Activated naive CD8-positive, alpha-beta T cell (primary cell): Measurements from ENCODE around the gene SRGAP2C.
"Not testable (repeated sequence)": the region's sequence is repeated elsewhere in the genome, so short reads cannot be mapped to it uniquely, and the experiment has no call there.

Experiments
- H3K27ac Mint-ChIP-seq: one replicate; pipeline ENCODE4 v1.8.0; 2021; ENCODE audit warnings: mixed read lengths
- H3K27me3 Mint-ChIP-seq: one replicate; pipeline ENCODE4 v1.8.0; 2021; ENCODE audit warnings: mixed read lengths
- H3K36me3 Mint-ChIP-seq: one replicate; pipeline ENCODE4 v1.8.0; 2021; ENCODE audit warnings: mixed read lengths
- H3K4me1 Mint-ChIP-seq: one replicate; pipeline ENCODE4 v1.8.0; 2021; ENCODE audit warnings: low read depth, mixed read lengths
- H3K4me3 Mint-ChIP-seq: one replicate; pipeline ENCODE4 v1.8.0; 2021; ENCODE audit warnings: mild to moderate bottlenecking, mixed read lengths
- H3K9me3 Mint-ChIP-seq: one replicate; pipeline ENCODE4 v1.8.0; 2021; ENCODE audit warnings: low read depth, mixed read lengths

The SRGAP2C gene

DNA sequence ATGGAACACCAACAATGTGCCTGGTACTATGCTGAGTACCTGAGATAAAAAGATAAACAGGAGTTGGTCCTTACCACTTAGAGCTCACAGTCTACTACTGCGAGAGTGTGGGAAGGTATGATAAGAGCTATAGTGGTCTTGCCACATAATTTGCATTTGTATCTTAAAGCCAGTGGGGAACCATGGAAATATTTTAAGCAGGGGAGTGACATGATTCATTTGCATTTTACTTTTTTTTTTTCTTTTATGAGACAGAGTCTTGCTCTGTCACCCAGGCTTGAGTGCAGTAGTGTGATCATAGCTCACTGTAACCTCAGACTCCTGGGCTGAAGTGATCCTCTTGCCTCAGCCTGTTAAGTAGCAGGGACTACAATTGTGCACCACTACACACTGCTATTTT, 53.6 kb downstream of the SRGAP2C start:
- H3K4me3 Mint-ChIP-seq, H3K27me3 Mint-ChIP-seq, H3K9me3 Mint-ChIP-seq, H3K27ac Mint-ChIP-seq, H3K4me1 Mint-ChIP-seq, H3K36me3 Mint-ChIP-seq: not testable (repeated sequence)

GRCh38 chr1:121243913-121244312, 59.1 kb downstream of the SRGAP2C start:
- H3K27me3 Mint-ChIP-seq, H3K4me3 Mint-ChIP-seq, H3K4me1 Mint-ChIP-seq, H3K9me3 Mint-ChIP-seq, H3K27ac Mint-ChIP-seq, H3K36me3 Mint-ChIP-seq: not testable (repeated sequence)

DNA sequence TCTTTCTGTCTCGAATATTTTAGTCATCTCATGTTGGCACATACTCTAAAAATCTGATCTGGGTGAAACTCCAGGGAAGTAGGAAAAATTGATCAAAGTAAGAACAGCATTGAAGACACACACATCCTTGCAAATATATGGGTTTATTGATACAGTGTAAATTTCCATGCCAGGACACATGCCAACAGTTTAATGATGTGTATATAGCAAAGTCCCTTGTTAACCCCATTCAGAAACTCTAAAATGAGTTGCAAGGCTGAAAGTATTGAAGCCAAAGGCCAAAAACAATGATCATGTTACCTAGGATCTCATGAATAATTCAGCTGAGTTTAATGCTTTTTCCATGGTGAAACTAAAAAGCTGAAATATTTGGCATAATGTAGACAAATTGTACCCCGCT, 61.6 kb downstream of the SRGAP2C start:
- not testable (repeated sequence) for H3K4me3 Mint-ChIP-seq, H3K36me3 Mint-ChIP-seq, H3K27ac Mint-ChIP-seq, H3K9me3 Mint-ChIP-seq, H3K27me3 Mint-ChIP-seq, H3K4me1 Mint-ChIP-seq

- H3K27ac Mint-ChIP-seq, H3K4me1 Mint-ChIP-seq, H3K36me3 Mint-ChIP-seq, H3K9me3 Mint-ChIP-seq, H3K4me3 Mint-ChIP-seq, H3K27me3 Mint-ChIP-seq: not testable (repeated sequence)
Observed at GRCh38 chr1:121252656-121253055, 67.9 kb downstream of the SRGAP2C start.

- H3K4me1 Mint-ChIP-seq, H3K4me3 Mint-ChIP-seq, H3K27ac Mint-ChIP-seq, H3K36me3 Mint-ChIP-seq, H3K27me3 Mint-ChIP-seq, H3K9me3 Mint-ChIP-seq: not testable (repeated sequence)
Observed at GRCh38 chr1:121254618-121255017, 69.8 kb downstream of the SRGAP2C start.

DNA sequence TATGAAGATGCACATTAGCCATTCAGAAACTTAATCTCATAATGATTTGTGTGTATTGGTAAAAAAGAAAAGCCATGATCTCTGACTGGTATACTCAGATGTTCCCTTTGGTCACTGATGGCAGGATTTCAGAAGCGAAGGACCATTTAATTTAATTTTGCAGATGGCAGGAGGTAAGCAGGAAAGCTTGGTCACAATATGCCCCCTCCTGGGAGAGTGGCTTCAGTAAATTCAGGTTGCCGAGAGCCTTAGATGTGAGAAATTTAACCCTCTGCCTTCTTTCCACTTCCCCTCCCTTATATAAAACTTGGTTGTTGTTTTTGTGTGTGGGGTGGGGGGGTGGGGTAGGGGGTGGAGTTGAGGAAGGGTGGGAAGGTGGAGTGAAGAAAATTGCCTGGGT, 72.9 kb downstream of the SRGAP2C start:
- not testable (repeated sequence) for H3K36me3 Mint-ChIP-seq, H3K4me3 Mint-ChIP-seq, H3K27ac Mint-ChIP-seq, H3K9me3 Mint-ChIP-seq, H3K4me1 Mint-ChIP-seq, H3K27me3 Mint-ChIP-seq

GRCh38 chr1:121258134-121258533, 73.4 kb downstream of the SRGAP2C start:
- not testable (repeated sequence) for H3K36me3 Mint-ChIP-seq, H3K27ac Mint-ChIP-seq, H3K27me3 Mint-ChIP-seq

GRCh38 chr1:121260205-121260604, 75.4 kb downstream of the SRGAP2C start:
- H3K27ac Mint-ChIP-seq, H3K9me3 Mint-ChIP-seq, H3K36me3 Mint-ChIP-seq, H3K4me3 Mint-ChIP-seq, H3K27me3 Mint-ChIP-seq, H3K4me1 Mint-ChIP-seq: not testable (repeated sequence)

More at GRCh38 chr1:121258134-121258533, 73.4 kb downstream of the SRGAP2C start:
- not testable (repeated sequence) for H3K4me3 Mint-ChIP-seq, H3K9me3 Mint-ChIP-seq, H3K4me1 Mint-ChIP-seq

GRCh38 chr1:121262163-121262562, 77.4 kb downstream of the SRGAP2C start:
- not testable (repeated sequence) for H3K4me1 Mint-ChIP-seq, H3K36me3 Mint-ChIP-seq, H3K4me3 Mint-ChIP-seq, H3K27ac Mint-ChIP-seq, H3K9me3 Mint-ChIP-seq, H3K27me3 Mint-ChIP-seq

DNA sequence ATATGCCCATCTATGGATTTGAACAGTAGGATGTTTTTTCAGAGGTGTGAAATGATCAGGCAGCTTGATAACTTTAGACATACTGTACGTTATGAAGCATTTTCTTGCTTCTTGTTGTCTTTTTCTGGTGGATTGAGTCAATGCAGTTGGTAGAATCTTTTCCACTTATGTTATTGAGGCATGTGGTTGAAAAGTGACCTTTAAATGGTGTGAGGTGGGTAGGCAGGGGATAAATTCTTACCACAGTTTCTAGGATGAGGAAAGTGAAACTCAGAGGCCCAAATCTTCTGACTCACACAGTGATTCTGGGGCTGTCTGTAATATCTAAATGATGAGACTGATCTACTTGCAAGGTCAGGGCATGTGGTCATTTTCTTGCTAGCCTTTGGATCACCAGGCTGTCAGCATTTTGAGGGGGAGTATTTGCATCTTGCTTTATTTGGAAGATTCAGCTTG, 79.0 kb downstream of the SRGAP2C start:
- not testable (repeated sequence) for H3K4me3 Mint-ChIP-seq, H3K4me1 Mint-ChIP-seq, H3K27ac Mint-ChIP-seq, H3K9me3 Mint-ChIP-seq, H3K27me3 Mint-ChIP-seq, H3K36me3 Mint-ChIP-seq

- not testable (repeated sequence) for H3K4me3 Mint-ChIP-seq, H3K9me3 Mint-ChIP-seq, H3K27me3 Mint-ChIP-seq, H3K4me1 Mint-ChIP-seq, H3K27ac Mint-ChIP-seq, H3K36me3 Mint-ChIP-seq
Observed at GRCh38 chr1:121267072-121267471, 82.3 kb downstream of the SRGAP2C start.

DNA sequence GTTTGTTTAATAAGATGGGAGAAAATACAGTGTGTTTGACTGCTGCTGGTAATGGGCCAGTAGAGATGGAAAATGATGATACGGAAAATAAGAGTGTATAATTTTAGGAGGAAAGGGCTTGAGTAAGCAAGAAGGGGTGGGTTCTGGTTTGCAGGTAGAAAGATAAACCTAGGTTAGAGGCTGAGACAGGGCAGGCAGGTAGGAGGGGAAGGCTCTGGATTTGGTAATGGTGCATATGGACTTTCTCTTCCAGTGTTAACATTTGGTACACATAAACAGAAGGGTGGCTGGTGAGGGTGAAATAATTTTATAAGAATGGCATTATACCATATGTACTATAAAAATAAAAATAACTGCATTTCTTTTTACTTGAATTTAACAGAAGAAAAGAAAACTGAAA, 84.5 kb downstream of the SRGAP2C start:
- H3K27me3 Mint-ChIP-seq, H3K4me1 Mint-ChIP-seq, H3K27ac Mint-ChIP-seq, H3K36me3 Mint-ChIP-seq, H3K9me3 Mint-ChIP-seq, H3K4me3 Mint-ChIP-seq: not testable (repeated sequence)

- not testable (repeated sequence) for H3K4me1 Mint-ChIP-seq, H3K9me3 Mint-ChIP-seq, H3K27me3 Mint-ChIP-seq, H3K36me3 Mint-ChIP-seq
- peak overlapping the region; percentile 87 for H3K4me3 Mint-ChIP-seq
- peak overlapping the region; percentile 91 for H3K27ac Mint-ChIP-seq
Observed at GRCh38 chr1:121269973-121270372, 85.2 kb downstream of the SRGAP2C start.

DNA sequence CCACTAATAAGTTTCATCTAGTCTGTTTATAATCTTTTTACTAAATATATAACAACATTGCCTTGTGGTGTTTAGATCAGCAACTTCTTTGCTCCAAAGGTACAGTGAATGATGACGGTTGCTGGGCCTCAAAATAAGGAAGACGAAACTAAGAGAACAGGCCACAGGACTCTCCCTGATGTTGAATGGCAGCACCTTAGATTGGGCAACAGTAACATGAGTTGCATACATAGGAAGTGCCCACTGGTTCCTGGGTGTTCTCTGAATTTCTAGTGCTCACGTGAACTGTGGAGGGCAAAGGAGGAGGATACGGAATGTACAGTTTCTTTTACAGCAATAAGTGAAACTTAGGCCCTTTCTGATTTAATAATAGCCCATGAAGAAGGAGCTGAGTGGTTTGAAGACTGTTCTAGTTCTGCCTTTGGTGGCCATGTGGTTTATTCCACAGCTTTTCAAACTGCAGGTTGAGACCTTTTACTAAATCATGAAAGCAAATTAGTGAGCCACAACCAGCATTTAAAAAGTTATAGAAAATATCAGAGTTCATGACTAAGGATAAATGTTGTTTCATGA, 86.5 kb downstream of the SRGAP2C start:
- not testable (repeated sequence) for H3K27me3 Mint-ChIP-seq, H3K9me3 Mint-ChIP-seq, H3K4me3 Mint-ChIP-seq, H3K4me1 Mint-ChIP-seq, H3K27ac Mint-ChIP-seq, H3K36me3 Mint-ChIP-seq

DNA sequence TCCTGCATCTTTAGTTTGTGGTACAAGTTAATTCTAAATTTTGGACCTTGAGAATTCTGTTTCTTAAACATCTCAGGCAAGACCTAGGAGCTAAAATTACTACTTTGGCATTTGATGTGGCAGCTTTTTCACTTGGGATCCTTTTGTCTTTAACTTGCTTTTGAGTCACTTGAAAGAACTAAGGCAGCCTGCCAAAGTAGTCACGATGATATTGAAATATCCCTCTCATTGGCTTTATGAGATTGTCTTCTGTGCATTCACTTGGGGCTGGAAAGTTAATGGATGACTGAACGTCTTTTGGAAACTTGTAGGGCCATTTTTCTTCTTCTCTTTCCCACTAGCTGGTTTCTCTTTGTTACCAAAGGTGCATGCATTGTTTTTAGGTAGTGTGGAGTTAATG, 90.7 kb downstream of the SRGAP2C start:
- not testable (repeated sequence) for H3K4me3 Mint-ChIP-seq, H3K4me1 Mint-ChIP-seq, H3K9me3 Mint-ChIP-seq, H3K27ac Mint-ChIP-seq, H3K27me3 Mint-ChIP-seq, H3K36me3 Mint-ChIP-seq

GRCh38 chr1:121278202-121278601, 93.4 kb downstream of the SRGAP2C start:
- not testable (repeated sequence) for H3K4me3 Mint-ChIP-seq, H3K27me3 Mint-ChIP-seq, H3K27ac Mint-ChIP-seq, H3K9me3 Mint-ChIP-seq, H3K4me1 Mint-ChIP-seq, H3K36me3 Mint-ChIP-seq
